Gastroesophageal sphincter (tissue), 4 donors: ENCODE results near the gene UCP1. TPM values are rescaled to one million over a fixed set of nuclear protein-coding genes. Genes with fewer than 3 reads are reported as not detected.

Experiments used
- ATAC-seq: fragments of 150-250 bp; one replicate; pipeline ENCODE4 v1.9.1; 2016; ENCODE audit warnings: mild to moderate bottlenecking, moderate library complexity
- H3K27ac ChIP-seq, 4 donors: fragments of 200-600 bp; sonication (generic) in 3 of 4; 1 replicate in 3 of 4; 2 replicates in 1 of 4; pipeline ENCODE4 v1.5.1; 2016 to 2019
- H3K27me3 ChIP-seq: fragments of 200-600 bp; sonication (generic); one replicate; pipeline ENCODE4 v1.5.1; 2019
- H3K36me3 ChIP-seq, 2 donors: fragments of 200-600 bp; sonication (generic); one replicate each; pipeline ENCODE4 v1.5.1; 2019; ENCODE audit warnings: control low read depth in 1 of 2
- H3K4me1 ChIP-seq, 3 donors: fragments of 200-600 bp; sonication (generic); 1 replicate in 2 of 3; 2 replicates in 1 of 3; pipeline ENCODE4 v1.5.1; 2016 to 2019; ENCODE audit warnings: control low read depth in 2 of 3
- H3K4me3 ChIP-seq, 2 donors: fragments of 200-600 bp; sonication (generic); one replicate each; pipeline ENCODE4 v1.5.1; 2019; ENCODE audit warnings: mild to moderate bottlenecking in 1 of 2, moderate library complexity in 1 of 2
- H3K9me3 ChIP-seq, 3 donors: fragments of 200-600 bp; sonication (generic); one replicate each; pipeline ENCODE4 v1.5.1; 2017 to 2019; ENCODE audit warnings: control low read depth in 2 of 3
- CTCF ChIP-seq, 4 experiments: fragments of 200-600 bp in 2 of 4; fragments of 450-650 bp in 2 of 4; sonication (generic) in 1 of 4; IDR thresholded peaks; one replicate each; pipeline ENCODE4 v1.5.1; 2017 to 2019; ENCODE audit warnings: antibody characterized with exemption in 4 of 4, mild to moderate bottlenecking in 2 of 4, moderate library complexity in 2 of 4
- EP300 ChIP-seq: sonication (generic); formaldehyde crosslinking; IDR thresholded peaks from one replicate; pipeline ENCODE4 v1.6.1; 2017; ENCODE audit warnings: antibody characterized with exemption, mild to moderate bottlenecking
- POLR2A ChIP-seq, 2 donors: fragments of 450-650 bp; IDR thresholded peaks; one replicate each; pipeline ENCODE4 v1.6.1; 2017; ENCODE audit warnings: antibody characterized with exemption in 2 of 2, mild to moderate bottlenecking in 2 of 2, moderate library complexity in 1 of 2
- POLR2AphosphoS5 ChIP-seq: sonication (generic); formaldehyde crosslinking; IDR thresholded peaks from one replicate; pipeline ENCODE4 v1.6.1; 2017; ENCODE audit warnings: antibody characterized with exemption
- WGBS, 2 donors: methylation state at CpG; one replicate each; pipeline ENCODE4 v1.1.5; 2018; ENCODE audit warnings: low coverage in 1 of 2; 5-methylcytosine and 5-hydroxymethylcytosine counted together
- total RNA-seq, 4 donors: library from RNA; depleted of rRNA; stranded (reverse); fragments of >200 nt; gene quantifications; one replicate each; pipeline ENCODE4 v1.1.0, GENCODE V29; 2016

Gene UCP1
- total RNA-seq, 4 donors from 2014 or later: not detected

- no peaks in the 10 kb centered on the region for H3K9me3 ChIP-seq
- no peaks in the 10 kb centered on the region for H3K36me3 ChIP-seq
- TF ChIP-seq CTCF (IDR thresholded peaks at IDR 0.05): no peak
- TF ChIP-seq EP300: no peak
- no peak for TF ChIP-seq POLR2A (IDR thresholded peaks at IDR 0.05)
- TF ChIP-seq POLR2AphosphoS5: no peak
- no peak overlapping the region for H3K4me3 ChIP-seq
- peaks cover 0 to 6% (median 0%) of the 10 kb centered on the region in 3 donors for H3K4me1 ChIP-seq
- peaks cover 50% of the 10 kb centered on the region for H3K27me3 ChIP-seq
- WGBS, 2 donors: 15 to 22% methylated on average over 8 to 13 of the region's 27 CpGs
- no peak overlapping the region for H3K27ac ChIP-seq
- ATAC-seq: no peak
Observed at GRCh38 chr4:140579278-140579677, 10.5 kb upstream of the UCP1 start.

- H3K4me3 ChIP-seq: no peak overlapping the region
- no peak overlapping the region for H3K27ac ChIP-seq
- no peak for ATAC-seq
- H3K27me3 ChIP-seq: peaks cover 65% of the 10 kb centered on the region
- H3K4me1 ChIP-seq: peaks cover 0 to 6% (median 0%) of the 10 kb centered on the region in 3 donors
- TF ChIP-seq EP300 (no peak), POLR2AphosphoS5 (no peak), POLR2A (IDR thresholded peaks at IDR 0.05) (no peak)
- H3K9me3 ChIP-seq: peaks cover 0 to 15% (median 0%) of the 10 kb centered on the region in 3 donors
- H3K36me3 ChIP-seq: no peaks in the 10 kb centered on the region
- 100% methylated on average over 1 of the region's 4 CpGs; no CpG with 5 or more reads in 1 of the 2 donors for WGBS, 2 donors
Observed at GRCh38 chr4:140575489-140575888, 6.7 kb upstream of the UCP1 start.

GRCh38 chr4:140571620-140572019 lies 2.9 kb upstream of the UCP1 start:
- H3K9me3 ChIP-seq: peaks cover 0 to 15% (median 0%) of the 10 kb centered on the region in 3 donors
- H3K4me1 ChIP-seq: peaks cover 0 to 16% (median 15%) of the 10 kb centered on the region in 3 donors
- H3K36me3 ChIP-seq: no peaks in the 10 kb centered on the region
- no peak overlapping the region for H3K27ac ChIP-seq
- no peak for ATAC-seq
- H3K27me3 ChIP-seq: peaks cover 66% of the 10 kb centered on the region
- no peak overlapping the region for H3K4me3 ChIP-seq
- TF ChIP-seq CTCF (IDR thresholded peaks at IDR 0.05) (no peak), POLR2A (IDR thresholded peaks at IDR 0.05) (no peak), EP300 (no peak), POLR2AphosphoS5 (no peak)
- 92% methylated on average over 2 of the region's 2 CpGs; no CpG with 5 or more reads in 1 of the 2 donors for WGBS, 2 donors

- Histone ChIP-seq H3K9me3 (peaks cover 0 to 15% (median 0%) of the 10 kb centered on the region in 3 donors), H3K4me1 (peaks cover 0 to 16% (median 15%) of the 10 kb centered on the region in 3 donors), H3K4me3 (peak overlapping the region in 1 of 2 donors; percentile 58), H3K27ac (no peak overlapping the region), H3K27me3 (peaks cover 68% of the 10 kb centered on the region), H3K36me3 (no peaks in the 10 kb centered on the region)
- WGBS, 2 donors: 60 to 63% methylated on average over 2 to 7 of the region's 7 CpGs
- ATAC-seq: no peak
- TF ChIP-seq POLR2AphosphoS5 (no peak), EP300 (no peak), CTCF (IDR thresholded peaks at IDR 0.05) (no peak), POLR2A (IDR thresholded peaks at IDR 0.05) (no peak)
Observed at GRCh38 chr4:140569307-140569638, 512 bp upstream of the UCP1 start.

- Histone ChIP-seq H3K4me3 (no peak overlapping the region), H3K4me1 (no peaks in the 10 kb centered on the region), H3K27ac (no peak overlapping the region), H3K27me3 (no peaks in the 10 kb centered on the region), H3K9me3 (no peaks in the 10 kb centered on the region), H3K36me3 (no peaks in the 10 kb centered on the region)
- ATAC-seq: no peak
- WGBS, 2 donors: 80 to 85% methylated on average over 6 of the region's 6 CpGs
- TF ChIP-seq POLR2A (IDR thresholded peaks at IDR 0.05) (no peak), POLR2AphosphoS5 (no peak)
Observed at GRCh38 chr4:140559696-140560095, 9.1 kb downstream of the UCP1 start.

GRCh38 chr4:140557831-140558435 lies 10.8 kb downstream of the UCP1 start:
- no peak for ATAC-seq

More at GRCh38 chr4:140557831-140558435, 10.8 kb downstream of the UCP1 start:
- no peak overlapping the region for H3K27ac ChIP-seq
- H3K4me1 ChIP-seq: no peaks in the 10 kb centered on the region
- no peak overlapping the region for H3K4me3 ChIP-seq
- H3K9me3 ChIP-seq: no peaks in the 10 kb centered on the region
- H3K36me3 ChIP-seq: no peaks in the 10 kb centered on the region
- WGBS, 2 donors: 67 to 88% methylated on average over 2 to 4 of the region's 4 CpGs
- no peak for TF ChIP-seq EP300
- TF ChIP-seq POLR2A (IDR thresholded peaks at IDR 0.05): no peak
- no peak for TF ChIP-seq POLR2AphosphoS5
- no peak for TF ChIP-seq CTCF (IDR thresholded peaks at IDR 0.05)
- no peaks in the 10 kb centered on the region for H3K27me3 ChIP-seq
